ENCODE data around the gene CENPL.

The CENPL gene

DNA sequence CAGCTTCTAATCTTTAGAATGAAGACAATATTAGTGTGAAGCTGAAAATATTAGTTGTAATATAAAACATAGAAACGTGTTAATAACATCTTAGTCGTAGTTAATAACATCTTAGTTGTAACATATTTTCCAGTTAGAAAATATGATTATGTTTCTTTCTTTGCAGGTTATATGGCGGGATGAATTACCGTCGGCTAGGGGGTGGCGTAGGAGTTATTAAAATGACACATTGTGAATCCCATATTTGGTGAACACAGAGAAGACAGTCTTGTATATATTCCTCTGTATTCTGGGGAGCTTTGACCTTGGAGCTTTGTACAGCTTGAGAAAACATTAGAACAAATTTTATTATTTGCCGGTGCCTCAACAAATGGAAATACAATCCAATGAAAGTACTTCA is 39.7 kb downstream of the CENPL start:
- H4K20me1 ChIP-seq (ENCODE audit: insufficient read depth, low read length) = no peaks in the 10 kb centered on the region
- H3K4me2 ChIP-seq (ENCODE audit: insufficient read depth, low read length) = no peak overlapping the region
- no peaks in the 10 kb centered on the region for H3K79me2 ChIP-seq (ENCODE audit: insufficient read depth, low read length)
- H3K27me3 ChIP-seq (ENCODE audit: insufficient read depth, low read length, poor library complexity) = no peaks in the 10 kb centered on the region
- ATAC-seq (ENCODE audit: insufficient read depth, low read depth) = no peak
- H3K9me3 ChIP-seq (ENCODE audit: insufficient read depth, low read length, severe bottlenecking) = no peaks in the 10 kb centered on the region
- H3K27ac ChIP-seq (ENCODE audit: low read length) = no peak overlapping the region
- no peak for DNase-seq
- H3K4me3 ChIP-seq (ENCODE audit: low read depth in 1 of 2, low read length in 2 of 2) = no peak overlapping the region
- no peaks in the 10 kb centered on the region for H3K4me1 ChIP-seq (ENCODE audit: insufficient read depth, low read length)
- H2AFZ ChIP-seq (ENCODE audit: low read depth, low read length) = no peak overlapping the region
- TF ChIP-seq, protein P1, sequence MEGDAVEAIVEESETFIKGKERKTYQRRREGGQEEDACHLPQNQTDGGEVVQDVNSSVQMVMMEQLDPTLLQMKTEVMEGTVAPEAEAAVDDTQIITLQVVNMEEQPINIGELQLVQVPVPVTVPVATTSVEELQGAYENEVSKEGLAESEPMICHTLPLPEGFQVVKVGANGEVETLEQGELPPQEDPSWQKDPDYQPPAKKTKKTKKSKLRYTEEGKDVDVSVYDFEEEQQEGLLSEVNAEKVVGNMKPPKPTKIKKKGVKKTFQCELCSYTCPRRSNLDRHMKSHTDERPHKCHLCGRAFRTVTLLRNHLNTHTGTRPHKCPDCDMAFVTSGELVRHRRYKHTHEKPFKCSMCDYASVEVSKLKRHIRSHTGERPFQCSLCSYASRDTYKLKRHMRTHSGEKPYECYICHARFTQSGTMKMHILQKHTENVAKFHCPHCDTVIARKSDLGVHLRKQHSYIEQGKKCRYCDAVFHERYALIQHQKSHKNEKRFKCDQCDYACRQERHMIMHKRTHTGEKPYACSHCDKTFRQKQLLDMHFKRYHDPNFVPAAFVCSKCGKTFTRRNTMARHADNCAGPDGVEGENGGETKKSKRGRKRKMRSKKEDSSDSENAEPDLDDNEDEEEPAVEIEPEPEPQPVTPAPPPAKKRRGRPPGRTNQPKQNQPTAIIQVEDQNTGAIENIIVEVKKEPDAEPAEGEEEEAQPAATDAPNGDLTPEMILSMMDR (IDR thresholded peaks at IDR 0.05; ENCODE audit: borderline replicate concordance, extremely low read depth, low read length, poor library complexity, severe bottlenecking) = no peak
- no peak for TF ChIP-seq EZH2 (IDR thresholded peaks at IDR 0.05; ENCODE audit: borderline replicate concordance, low read depth, low read length, severe bottlenecking)
- no peak overlapping the region for H3K9ac ChIP-seq (ENCODE audit: low read depth, low read length)
- H3K36me3 ChIP-seq (ENCODE audit: insufficient read depth, low read length) = peaks cover 72% of the 10 kb centered on the region

DNA sequence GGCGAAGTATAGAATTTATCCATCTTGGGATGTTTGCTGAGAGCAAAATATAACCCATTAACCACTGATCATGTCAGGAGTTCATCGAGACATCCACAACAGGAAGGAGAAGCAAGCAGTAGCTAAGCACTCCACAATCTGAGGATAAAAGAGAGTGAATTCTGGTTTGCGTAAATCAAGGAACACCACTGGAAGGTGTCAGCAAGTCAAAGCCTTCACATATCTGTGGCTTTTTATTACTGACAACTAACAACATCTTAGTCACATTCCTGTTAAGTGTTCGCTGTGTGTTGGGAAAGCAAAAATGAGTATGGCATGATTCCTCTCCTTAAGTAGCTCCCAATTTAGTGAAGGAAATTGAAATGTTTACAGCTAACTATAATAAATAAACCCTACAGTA is 44.7 kb downstream of the CENPL start:
- no peak overlapping the region for H2AFZ ChIP-seq (ENCODE audit: low read depth, low read length)
- H3K27ac ChIP-seq (ENCODE audit: low read length) = no peak overlapping the region
- no peak overlapping the region for H3K4me3 ChIP-seq (ENCODE audit: low read depth in 1 of 2, low read length in 2 of 2)
- H3K4me2 ChIP-seq (ENCODE audit: insufficient read depth, low read length) = no peak overlapping the region
- H3K79me2 ChIP-seq (ENCODE audit: insufficient read depth, low read length) = no peaks in the 10 kb centered on the region
- no peak for DNase-seq
- H3K27me3 ChIP-seq (ENCODE audit: insufficient read depth, low read length, poor library complexity) = no peaks in the 10 kb centered on the region
- H4K20me1 ChIP-seq (ENCODE audit: insufficient read depth, low read length) = no peaks in the 10 kb centered on the region
- no peak overlapping the region for H3K9ac ChIP-seq (ENCODE audit: low read depth, low read length)
- TF ChIP-seq EZH2 (IDR thresholded peaks at IDR 0.05; ENCODE audit: borderline replicate concordance, low read depth, low read length, severe bottlenecking) = no peak
- TF ChIP-seq, protein P1 (IDR thresholded peaks at IDR 0.05; ENCODE audit: borderline replicate concordance, extremely low read depth, low read length, poor library complexity, severe bottlenecking) = no peak
- no peak for ATAC-seq (ENCODE audit: insufficient read depth, low read depth)
- peaks cover 85% of the 10 kb centered on the region for H3K36me3 ChIP-seq (ENCODE audit: insufficient read depth, low read length)
- H3K9me3 ChIP-seq (ENCODE audit: insufficient read depth, low read length, severe bottlenecking) = no peaks in the 10 kb centered on the region
- H3K4me1 ChIP-seq (ENCODE audit: insufficient read depth, low read length) = no peaks in the 10 kb centered on the region

DNA sequence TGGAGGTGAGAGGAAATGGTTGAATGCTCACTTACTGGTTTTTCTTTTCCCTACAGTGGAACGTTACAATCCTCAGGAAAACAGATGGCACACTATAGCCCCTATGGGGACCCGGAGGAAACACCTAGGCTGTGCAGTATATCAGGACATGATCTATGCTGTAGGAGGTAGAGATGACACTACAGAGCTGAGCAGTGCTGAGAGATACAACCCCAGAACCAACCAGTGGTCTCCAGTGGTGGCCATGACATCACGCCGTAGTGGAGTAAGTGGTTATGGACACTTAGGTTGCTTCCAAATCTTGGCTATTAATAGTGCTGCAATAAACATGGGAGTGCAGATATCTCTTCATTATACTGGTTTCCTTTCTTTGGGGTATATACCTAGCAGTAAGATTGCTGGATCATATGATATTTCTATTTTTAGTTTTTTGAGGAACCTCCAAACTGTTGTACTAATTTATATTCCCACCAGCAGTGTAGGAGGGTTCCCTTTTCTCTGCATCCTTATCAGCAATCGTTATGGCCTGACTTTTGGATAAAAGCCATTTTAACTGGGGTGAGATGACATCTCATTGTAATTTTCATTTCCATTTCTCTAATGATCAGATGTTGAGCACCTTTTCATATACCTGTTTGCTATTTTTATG is 49.0 kb downstream of the CENPL start:
- no peaks in the 10 kb centered on the region for H3K79me2 ChIP-seq (ENCODE audit: insufficient read depth, low read length)
- no peaks in the 10 kb centered on the region for H3K4me1 ChIP-seq (ENCODE audit: insufficient read depth, low read length)
- DNase-seq (no peak), ATAC-seq (ENCODE audit: insufficient read depth, low read depth) (no peak)
- H3K4me3 ChIP-seq (ENCODE audit: low read depth in 1 of 2, low read length in 2 of 2) = no peak overlapping the region
- H3K4me2 ChIP-seq (ENCODE audit: insufficient read depth, low read length) = no peak overlapping the region
- no peaks in the 10 kb centered on the region for H3K9me3 ChIP-seq (ENCODE audit: insufficient read depth, low read length, severe bottlenecking)
- H3K36me3 ChIP-seq (ENCODE audit: insufficient read depth, low read length) = peaks cover 54% of the 10 kb centered on the region
- no peak overlapping the region for H2AFZ ChIP-seq (ENCODE audit: low read depth, low read length)
- no peak overlapping the region for H3K9ac ChIP-seq (ENCODE audit: low read depth, low read length)
- H3K27me3 ChIP-seq (ENCODE audit: insufficient read depth, low read length, poor library complexity) = no peaks in the 10 kb centered on the region
- TF ChIP-seq EZH2 (IDR thresholded peaks at IDR 0.05; ENCODE audit: borderline replicate concordance, low read depth, low read length, severe bottlenecking) = no peak
- TF ChIP-seq, protein P1 (IDR thresholded peaks at IDR 0.05; ENCODE audit: borderline replicate concordance, extremely low read depth, low read length, poor library complexity, severe bottlenecking) = no peak
- H4K20me1 ChIP-seq (ENCODE audit: insufficient read depth, low read length) = no peaks in the 10 kb centered on the region
- H3K27ac ChIP-seq (ENCODE audit: low read length) = no peak overlapping the region

Data from DND-41 (cell line).